ENCODE measurements around the gene CT83.

Gene CT83

GRCh38 chrX:116462822-116463221, at the start of gene CT83:
CT83 (minus strand) TSS chrX:116462976; CDS start chrX:116462856, 120 bp downstream.
- DNase-seq, result no peak

- no peak for DNase-seq
These were observed 37.0 kb upstream of the CT83 start for GRCh38 chrX:116499780-116500179.

- no peak for DNase-seq
These were observed 30.5 kb upstream of the CT83 start for GRCh38 chrX:116493271-116493670.

DNA sequence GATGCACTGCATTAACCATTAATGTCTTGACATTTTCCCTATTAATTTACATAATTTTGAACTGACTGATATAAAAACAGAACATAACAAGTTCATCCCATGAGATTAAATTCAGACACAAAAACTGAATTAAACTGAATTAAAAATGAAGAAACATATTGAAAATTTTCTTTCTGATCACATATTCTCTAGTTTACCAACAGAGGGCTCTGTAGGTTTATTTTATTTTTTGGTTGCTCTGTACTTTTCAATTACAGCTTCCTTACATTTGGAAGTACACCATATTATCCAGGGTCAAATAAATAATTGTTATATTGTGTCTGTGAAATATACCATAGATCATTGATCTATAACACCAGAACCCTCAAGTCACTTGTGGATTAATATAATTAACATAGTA, 27.3 kb upstream of the CT83 start:
- DNase-seq, result no peak

- DNase-seq, result no peak
These were observed 17.3 kb upstream of the CT83 start for GRCh38 chrX:116480059-116480458.

GRCh38 chrX:116449156-116449555, 13.6 kb downstream of the CT83 start:
- DNase-seq, result no peak

- no peak for DNase-seq
These were observed 26.4 kb downstream of the CT83 start, which contains the start of gene SLC6A14 for GRCh38 chrX:116436358-116436816. SLC6A14 (plus strand) TSS chrX:116436606; CDS start chrX:116436710, 104 bp downstream.

- no peak for DNase-seq
These were observed 27.2 kb downstream of the CT83 start for GRCh38 chrX:116435597-116435996.

DNA sequence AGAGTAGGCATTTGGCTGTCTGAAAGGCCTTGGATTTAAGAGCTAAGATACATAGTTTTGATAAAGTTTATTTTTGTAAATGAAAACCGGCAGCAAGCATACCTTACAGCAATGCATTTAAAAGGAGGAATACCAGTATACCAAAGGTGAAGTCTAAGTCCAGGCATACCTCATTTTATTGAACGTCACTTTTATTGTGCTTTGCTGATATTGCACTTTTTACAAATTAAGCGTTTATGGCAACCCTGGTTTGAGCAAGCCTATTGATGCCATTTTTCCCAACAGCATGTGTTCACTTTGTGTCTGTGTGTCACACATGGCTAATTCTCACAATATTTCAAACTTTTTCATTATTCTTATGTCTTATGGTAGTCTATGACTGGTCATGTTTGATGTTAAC, 34.8 kb downstream of the CT83 start:
- DNase-seq, result no peak

DNA sequence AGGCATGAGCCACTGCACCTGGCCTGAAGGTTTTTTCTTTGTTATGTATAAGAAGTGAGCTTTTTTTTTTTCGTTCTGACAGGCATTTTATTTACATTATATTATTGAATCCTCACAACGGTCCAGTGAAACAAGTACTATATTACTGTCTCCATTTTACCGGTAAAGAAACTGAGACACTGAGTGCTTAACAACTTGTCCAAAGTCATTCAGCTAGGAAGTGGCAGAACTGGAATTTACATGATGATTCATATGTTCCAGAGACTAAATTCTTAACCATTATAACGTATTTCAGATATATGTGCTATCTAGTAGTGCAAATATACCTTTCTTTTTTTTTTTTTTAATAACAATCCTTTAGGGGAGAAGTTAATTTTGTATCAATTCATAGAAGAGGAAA, 44.8 kb downstream of the CT83 start:
- DNase-seq, result no peak

DNA sequence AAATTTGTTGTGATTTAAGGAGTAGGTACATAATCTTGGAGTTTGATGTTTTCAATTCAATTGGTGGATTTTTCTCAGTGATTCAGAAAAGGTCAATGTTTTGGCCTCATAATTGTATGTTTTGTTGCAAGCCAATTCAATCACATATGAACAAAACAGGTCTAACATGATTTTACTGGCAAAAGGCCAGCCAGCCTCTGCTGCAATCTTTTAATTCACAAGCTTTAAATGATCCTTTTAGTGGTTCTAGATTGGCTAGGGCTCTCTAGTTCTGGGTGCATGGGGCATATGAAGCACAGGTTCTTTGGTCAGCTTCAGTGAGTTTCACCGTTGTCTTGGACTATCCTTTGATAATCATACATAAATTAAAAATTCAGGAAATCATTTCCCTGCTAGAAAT, 45.6 kb downstream of the CT83 start:
- DNase-seq, result no peak

DNA sequence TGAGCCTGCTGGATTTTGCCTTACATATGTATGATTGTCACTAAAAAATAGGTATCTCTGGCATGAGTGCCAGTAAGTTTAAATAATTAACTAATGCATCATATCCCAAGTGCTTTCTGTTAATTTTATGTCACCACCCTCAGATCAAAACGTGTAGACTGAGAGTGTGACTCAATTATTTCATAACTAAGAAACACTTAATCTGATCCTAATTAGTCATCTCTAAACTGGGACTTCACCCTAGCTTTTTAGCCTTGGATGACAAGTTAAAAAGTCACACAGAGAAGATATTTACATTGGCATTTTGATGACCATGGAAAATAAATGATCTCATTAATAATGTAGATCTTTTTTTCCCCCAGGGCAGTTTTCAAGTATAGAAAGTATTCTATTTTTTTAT, 49.5 kb downstream of the CT83 start:
- DNase-seq, result no peak

Measured in NCI-H1417 treated with DMSO at 0.1 percent for 48 hours (cell line).